HG03432 (cell line): Measurements from ENCODE around the gene PCBD2.
A peak's percentile ranks its signal among the peaks of the same experiment; 100 is the strongest.
"Not testable (repeated sequence)": the region's sequence is repeated elsewhere in the genome, so short reads cannot be mapped to it uniquely, and the experiment has no call there.

Experiments used
- ATAC-seq: cut with Tn5 transposase; IDR thresholded peaks from one replicate; pipeline ENCODE4 v1.9.1; 2021; ENCODE audit warnings: mild to moderate bottlenecking, moderate library complexity; ENCODE audit not compliant: unreplicated experiment

PCBD2 gene

DNA sequence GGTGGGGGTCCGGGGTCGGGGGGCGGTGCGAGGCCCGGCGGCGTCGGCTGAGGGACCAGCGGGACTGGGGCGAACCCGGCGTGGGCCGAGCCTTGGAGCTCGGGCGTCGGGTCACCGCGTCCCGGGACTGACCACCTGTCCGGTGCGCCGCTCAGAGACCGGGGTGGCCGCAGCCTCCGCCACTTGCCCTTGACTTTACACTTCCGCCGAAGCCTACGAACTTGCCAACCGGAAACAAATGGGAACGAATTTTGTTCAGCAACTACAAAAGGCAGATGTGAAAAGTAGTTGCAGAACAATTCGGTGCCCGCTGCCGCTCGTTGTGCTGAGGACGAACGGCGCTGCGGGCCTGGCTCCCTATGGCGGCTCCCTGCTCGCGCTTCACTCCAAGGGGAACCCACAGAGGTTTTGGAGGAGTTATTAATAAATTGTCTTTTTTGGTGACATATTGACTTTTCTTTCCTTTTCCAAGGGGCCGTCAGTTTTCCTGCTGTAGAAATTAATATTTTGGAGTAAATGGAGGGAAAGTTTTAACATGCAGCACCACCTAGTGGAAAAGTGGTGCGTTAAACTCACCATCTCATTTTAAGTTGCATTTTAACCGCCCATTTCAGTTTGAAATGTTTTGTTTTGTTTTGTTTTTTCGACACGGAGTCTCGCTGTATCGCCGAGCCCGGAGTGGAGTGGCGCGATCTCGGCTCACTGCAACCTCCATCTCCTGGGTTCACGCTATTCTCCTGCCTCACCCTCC lies 490 bp downstream of the PCBD2 start:
- ATAC-seq, result peak; percentile 35

DNA sequence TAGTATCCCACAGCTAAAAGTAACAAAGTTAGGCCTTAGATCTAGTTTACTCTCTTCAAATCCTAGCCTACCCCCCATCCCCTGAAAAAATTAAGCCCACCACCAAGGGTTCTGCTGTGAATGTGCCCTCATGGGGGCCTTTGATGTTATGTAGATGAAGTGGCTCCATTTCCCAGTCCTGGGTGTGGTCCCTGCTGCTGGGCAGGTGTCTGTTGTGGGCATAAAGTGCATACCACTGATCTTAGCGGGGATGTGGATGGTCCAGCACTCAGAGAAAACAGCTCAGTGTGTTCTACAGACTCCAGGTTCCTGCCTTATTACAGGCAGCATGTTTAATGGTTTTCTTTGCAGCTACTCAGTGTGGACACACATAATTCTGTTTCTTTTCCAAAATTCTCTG lies 1.9 kb downstream of the PCBD2 start:
- ATAC-seq, result no peak

DNA sequence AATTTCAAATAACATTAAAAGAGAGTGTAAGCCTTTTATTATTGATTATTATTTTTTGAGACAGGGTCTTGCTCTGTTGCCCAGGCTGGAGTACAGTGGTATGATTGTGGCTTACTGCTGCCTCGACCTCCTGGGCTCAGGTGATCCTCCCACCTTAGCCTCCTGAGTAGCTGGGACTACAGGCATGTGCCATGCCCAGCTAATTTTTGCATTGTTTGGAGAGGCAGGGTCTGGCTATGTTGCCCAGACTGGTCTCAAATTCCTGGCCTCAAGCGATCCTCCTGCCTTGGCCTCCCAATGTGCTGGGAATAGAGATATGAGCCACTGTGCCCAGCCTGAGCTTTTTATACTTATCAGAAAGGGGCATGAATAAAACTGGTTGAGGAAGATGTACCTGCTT lies 5.8 kb downstream of the PCBD2 start:
- ATAC-seq, result not testable (repeated sequence)

DNA sequence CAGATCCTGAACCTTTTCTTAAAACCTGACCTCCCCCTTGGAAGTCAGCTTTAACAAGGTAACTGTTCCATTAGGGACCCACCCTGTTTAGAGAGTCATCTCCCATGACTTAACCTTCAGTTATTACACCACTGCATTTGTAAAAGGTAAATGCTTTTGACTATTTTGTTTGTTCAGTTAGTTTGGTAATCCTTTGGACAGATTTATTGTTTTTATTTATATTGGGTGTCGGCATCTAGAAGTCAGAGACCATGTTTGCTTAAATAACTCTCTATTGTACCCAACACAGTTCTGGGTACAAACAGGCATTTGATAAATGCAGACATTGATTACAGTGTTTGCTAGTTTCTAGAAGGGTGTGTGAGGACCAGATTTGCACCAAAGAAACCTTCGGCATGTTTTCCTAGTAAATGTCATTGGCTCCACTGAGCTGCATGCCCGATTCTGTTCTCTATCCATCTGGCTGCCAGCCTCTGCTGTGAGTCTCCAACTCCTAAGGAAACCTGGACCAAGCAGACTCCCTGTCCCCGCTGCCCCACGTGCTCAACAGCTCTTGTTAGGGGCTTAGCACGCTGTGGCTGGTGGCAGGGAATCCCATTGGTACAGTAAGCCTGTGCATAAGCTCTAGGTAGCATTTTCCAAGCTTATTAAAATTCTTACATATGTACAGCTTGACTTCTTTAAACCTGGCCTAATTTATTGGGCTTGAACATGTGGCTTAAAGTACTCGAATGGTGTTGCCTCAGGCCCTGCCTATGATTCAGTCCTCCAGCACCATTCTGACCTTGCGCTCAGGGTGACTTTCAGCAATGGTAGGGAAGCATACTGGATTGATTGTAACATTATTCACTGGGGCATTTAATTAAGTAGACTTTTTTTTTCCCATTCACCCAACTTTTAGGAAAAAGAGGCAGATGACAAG lies 6.6 kb downstream of the PCBD2 start:
- no peak for ATAC-seq

DNA sequence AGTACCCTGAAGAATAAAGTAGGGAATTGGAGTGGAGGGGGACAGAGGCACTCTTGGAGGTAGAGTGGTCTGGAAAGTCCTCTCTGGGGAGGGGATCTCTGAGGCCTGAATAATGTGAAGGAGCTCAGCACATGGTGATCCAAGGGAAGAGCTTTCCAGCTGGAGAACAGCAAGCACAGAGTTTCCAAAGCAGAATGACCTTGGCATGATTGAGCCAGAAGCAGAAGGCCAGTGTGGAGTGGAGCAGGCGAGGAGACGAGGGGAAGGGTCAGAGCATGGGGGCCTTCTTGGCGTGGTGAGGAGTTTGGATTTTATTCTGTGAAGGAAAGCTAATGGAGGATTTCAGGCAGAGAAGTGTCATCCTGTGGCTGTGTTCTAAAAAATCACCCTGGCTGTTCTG lies 8.3 kb downstream of the PCBD2 start:
- ATAC-seq, result no peak

DNA sequence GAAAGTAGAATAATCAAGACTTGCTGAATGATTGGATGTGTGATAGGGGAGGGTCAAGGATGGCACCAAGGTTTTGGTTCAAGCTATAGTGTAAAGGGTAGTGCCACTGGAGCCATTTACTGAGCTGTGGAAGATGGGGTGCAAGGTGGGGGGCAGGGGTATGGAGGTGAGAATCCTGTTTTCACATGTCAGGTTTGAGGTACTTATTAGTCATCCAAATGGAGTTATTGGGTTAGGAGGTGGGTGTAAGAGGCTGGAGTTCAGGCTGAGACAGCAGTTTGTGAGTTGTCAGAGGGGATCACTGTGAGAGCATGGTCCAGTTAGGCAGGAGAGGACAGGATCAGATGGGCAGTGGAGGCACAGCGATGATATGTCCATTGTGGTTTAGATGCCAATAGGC lies 8.9 kb downstream of the PCBD2 start:
- ATAC-seq, result no peak

DNA sequence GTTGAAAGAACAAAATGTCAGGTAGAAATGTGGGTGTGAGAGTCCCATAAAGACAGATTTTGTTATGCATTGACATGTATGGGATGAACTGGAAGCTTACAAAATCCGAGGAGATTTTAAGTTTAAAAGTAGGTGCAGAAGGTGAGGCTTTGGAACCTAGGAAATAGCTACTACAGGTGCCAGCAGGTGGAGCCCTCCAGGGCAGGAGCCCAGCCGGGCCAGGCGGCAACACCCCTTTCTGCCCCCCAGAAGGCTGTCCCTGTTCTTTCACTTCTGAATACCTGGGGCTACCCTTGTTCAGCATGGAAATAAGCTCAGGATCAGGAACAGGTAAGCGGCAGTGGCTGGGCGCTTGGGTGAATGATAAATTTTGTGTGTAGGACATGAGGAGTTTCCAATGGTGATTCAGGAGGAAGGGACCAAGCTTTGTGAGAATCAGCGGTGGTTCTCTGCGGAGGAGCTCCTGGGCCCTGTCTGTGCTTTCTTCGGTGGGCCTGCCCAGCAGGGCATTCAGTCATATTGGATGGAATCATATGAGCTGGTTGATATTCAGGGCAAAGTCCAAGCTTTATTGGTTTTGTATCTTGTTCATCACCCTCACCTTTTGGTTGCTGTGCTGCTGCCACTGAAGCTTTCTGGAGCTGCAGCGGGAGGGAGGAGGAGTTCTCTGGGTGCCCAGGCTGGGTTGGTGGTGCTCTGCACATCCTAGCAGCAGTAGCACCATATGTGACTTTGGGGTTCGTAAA lies 12.3 kb downstream of the PCBD2 start:
- no peak for ATAC-seq

DNA sequence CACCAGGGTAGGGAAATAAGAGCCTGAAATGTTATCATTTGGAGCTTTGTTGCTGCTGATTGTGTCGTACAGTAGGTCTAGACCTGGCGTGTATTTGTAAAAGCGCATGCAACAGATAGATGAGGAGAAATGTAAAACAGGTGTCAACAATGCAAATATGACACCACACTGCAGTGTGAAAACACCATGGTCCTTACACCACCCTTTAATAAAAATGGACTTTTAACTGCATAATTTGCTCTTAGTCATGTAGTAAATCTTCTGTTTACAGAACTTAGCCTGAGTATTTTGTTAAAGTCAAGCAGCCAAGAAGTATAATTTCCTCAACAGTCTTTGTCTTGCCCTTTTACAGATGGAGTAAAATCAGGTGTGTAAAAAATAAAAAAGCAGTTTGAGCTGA lies 13.9 kb downstream of the PCBD2 start:
- ATAC-seq, result no peak

DNA sequence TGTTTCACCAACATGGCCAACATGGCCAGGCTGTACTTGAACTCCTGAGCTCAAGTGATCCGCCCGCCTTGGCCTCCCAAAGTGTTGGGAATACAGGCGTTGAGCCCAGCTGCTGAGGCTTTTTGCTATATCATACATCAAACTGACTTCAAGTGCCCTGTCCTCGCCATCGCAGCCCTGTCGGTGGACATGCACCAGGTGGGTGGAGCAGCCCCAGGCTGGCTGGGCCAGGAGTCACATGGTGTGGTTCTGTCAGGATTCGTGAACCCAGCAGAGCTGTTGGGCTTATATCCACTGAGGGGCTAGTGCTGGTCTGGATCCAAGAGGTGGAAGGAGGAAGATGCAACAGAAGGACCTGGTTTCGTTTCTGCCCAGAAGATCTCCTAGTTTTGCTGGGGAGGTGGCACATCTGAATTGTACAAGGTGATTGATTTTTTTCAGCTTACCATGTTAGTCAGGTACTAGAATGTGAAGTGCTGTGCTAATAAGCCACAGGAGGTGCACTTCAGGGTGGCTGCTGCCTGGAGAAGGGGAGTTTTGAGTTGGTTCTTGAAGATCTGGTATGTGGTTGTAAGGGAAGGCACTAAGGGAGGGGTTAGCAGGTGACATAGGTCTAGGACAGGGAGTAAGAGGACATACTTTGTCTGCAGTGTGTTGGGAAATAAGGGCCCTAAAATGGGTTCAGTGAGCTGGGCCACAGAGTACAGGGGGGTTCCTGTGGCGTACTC lies 16.1 kb downstream of the PCBD2 start:
- no peak for ATAC-seq

DNA sequence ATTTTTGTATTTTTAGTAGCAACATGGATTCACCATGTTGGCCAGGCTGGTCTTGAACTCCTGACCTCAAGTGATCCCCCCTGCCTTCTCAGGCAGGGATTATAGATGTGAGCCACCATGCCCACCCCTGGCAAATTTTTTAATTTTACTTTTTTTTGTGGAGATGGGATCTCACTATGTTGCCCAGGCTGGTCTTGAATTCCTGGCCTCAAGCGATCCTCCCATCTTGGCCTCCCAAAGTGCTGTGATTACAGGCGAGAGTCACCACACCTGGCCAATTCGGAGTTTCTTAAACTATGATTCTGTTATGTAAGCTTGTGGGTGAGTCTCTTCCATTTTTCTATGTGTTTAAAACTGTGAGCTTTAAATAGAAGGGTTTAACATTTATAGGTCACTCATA lies 27.6 kb downstream of the PCBD2 start:
- ATAC-seq, result no peak

DNA sequence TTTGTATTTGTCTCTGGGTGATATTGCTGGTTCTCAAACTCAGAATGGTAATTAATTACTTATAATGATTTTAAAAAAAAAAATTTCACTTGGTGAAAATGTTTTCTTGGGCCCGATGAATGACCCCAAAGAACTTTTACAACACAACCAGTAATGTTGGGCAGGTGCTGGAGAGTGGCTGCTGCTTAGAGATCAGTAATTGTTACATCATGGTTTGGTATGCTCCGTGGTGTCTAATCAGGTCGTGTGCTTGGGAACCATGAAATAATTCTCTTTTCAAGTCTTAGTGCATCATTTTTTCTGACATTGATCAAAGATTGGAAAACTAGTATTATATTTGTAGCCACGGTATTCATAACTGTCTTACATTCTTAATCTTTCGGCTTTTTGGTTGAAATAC lies 29.3 kb downstream of the PCBD2 start:
- no peak for ATAC-seq

DNA sequence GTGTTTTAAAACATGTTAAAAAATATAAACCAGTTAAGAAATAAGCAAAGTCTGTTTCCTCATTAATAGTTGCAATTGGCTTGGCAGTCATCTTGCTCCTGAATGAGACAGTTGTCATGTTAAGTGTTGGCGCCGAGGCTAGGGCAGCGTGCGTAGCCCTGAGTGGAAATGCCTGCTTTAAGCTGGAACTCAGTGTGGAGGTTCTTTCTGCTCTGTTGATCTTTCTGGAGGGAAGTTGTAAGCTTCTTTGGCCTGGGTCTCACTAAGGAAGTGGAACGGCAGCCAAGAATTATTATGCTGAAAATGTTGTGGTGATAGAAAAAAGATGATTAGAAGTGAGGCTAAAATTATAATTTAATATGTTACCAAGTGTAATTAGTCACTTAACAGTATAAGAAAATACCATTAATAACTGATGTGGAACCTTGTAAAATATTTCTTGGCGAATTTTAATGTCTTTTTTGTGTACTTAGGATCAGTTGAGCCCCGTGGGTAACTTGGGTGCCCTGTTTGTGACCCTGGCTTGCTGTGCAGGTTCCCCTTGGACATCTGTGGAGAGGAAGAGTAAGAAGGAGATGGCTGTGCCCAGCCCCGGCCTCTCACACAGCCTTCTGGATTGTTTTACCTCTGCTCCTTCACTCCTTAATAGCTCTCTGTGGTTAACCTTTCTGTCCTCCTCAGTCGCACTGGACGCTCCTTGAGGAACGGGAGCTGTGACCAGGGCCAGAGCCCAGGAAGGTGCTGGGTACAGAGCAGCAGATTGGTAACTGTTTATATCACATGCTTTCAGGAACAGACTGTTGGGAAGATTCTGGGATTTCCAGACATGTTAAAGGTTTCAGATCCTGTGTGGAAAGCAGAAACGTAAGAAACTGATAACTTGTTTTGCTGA lies 31.0 kb downstream of the PCBD2 start:
- no peak for ATAC-seq

DNA sequence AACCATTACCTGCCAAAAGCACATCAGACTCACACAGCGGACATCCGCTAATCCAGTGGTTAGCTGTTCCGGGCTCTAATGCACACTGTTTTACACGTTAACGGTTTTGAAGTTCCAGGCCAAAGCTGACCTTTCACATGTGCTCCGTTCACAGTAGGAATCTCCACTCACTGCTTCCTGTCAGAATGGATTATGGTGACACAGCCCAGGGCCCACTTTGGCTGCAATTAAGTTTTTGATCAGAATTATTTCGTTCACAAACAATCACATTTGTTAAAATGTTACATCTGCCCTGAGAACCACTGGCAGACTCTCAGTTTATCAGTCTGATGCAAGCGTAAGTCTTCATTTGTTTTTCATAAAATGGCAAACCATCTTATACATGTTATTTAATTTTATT lies 32.6 kb downstream of the PCBD2 start:
- no peak for ATAC-seq

DNA sequence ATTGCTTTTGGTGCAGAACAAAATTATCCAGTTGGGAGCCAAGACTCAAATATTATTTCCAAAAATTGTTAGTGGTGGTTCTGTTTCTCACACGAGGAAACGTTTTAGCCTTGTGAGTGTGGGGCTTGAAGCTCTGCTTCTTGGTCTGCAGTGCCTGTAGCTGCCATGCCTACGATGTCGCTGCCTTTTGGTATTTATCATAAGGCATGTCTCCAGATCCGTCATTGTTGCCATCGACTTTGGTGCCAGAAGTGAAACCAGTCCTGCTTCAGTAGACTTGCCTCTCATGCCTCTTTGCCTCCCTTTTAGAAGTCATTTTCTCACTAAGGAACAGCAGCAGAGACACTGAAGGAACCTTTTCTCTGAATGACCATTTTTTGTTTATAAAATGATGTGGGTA lies 33.1 kb downstream of the PCBD2 start:
- ATAC-seq, result no peak

DNA sequence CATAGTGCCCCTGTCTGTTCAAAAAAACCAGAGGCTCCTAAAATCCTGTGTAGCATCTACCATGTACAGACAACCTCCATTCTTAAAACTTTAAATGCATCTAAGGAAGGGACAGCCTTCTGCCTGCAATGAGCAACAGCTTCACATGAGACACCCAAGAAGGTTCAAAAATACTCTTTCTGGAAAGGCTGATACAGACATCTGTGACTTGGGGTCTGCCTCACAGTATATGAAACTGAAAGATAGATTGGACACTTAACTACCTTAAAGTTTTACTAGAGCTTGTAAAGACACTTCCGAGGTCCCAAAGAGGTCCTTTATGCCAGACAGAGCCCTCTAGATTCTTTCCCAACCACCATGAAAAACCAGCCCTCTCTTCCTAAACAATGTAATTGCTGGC lies 34.6 kb downstream of the PCBD2 start:
- ATAC-seq, result no peak

DNA sequence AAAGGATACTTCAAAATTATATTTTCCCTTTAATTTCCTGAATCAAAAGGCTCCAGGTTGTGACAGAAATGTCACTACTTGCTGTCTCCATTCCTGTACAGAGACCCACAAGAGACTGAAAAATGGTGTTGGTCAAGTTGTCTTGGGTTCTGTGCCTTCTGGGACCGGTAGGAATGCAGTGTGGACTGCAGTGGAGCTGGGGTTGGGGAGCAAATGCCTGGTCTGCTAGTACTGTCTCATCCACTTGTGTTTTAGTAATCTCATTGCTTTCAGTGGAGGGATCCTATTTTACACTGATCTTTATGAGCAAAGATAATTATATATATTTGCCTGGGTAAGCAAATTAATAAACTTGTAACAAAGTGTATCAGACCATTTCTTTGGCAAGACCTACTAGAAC lies 38.6 kb downstream of the PCBD2 start:
- ATAC-seq, result no peak

DNA sequence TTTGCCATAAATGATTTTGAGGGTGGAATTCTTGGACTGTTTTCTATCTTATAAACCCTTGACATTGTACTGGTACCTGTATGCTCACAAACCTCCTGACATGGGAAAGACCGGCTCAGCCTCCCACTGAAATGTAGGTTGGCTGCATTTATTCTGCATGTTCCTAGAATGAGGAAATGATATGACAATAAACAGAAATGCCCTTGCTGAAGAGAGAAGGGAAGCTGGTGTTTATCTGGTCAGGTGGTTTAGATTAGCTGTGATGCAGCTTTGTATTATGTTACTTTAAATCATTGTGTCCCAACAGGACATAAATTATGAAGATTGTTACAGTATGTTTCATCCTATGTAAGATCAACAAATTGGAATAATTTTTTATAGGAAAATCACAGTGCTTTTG lies 39.7 kb downstream of the PCBD2 start:
- ATAC-seq, result no peak

DNA sequence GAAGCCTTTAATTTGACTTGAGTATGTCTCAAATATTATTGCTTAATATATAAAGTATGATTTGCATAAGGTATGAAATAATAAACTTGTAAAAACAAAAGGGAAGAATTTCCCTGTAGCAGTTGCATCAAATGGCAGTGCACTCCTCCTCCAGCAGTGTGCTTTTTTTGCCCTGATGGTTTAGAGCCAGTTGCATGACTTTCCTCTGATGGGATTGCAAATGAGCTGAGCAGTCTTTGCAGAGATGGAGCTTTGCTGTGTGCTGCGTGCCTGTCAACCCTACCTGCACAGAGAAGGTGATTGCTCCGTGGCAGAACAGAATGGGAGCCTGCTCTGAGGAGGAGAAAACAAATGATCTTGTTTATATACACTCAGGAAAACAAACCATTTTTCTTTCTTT lies 40.1 kb downstream of the PCBD2 start:
- no peak for ATAC-seq

DNA sequence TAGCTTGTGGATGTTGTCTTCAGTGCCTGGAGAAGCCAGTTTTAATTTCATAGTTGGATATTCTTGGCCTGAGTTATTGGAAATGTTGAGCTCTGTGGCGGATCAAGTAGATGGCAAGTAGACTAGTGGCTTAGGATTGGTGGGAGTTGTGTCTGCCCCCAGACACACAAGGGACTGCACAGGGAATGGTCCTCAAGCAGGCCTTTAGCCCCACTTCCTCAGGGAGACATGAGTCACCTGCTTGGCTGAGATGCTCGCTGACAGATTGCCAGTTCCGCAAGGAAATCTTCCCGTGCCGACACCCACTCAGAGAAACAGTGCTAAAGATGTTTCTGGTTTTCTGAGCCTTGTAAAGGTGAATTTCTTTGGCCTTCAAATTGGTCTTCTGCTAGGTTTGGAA lies 44.0 kb downstream of the PCBD2 start:
- no peak for ATAC-seq

DNA sequence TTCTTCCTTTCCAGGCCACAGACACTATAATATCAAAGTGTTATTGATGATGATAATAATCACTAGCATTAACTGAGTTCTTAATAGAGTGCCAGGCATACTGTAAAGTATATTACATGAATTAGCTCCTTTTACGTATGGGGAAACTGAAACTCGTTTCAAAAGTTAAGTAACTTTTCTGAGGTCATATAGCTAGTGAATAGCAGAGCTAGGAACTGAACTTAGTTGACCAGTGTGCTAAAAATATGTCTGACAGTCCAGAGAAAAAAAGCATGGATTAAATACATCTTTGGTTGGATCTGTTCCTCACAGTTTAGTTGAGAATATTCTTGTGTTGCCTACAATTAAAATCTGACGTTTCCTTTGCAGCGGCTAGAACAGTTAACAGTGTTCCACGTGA lies 44.4 kb downstream of the PCBD2 start:
- no peak for ATAC-seq
